Panc1 (cell line): ENCODE data around the gene ME1.

Experiments
- POLR2AphosphoS5 ChIP-seq: IDR thresholded peaks from 2 replicates; pipeline ENCODE4 v1.6.1; 2012; ENCODE audit warnings: mild to moderate bottlenecking, low read depth, low read length, moderate library complexity
- TF ChIP-seq, protein P1 (sequence below): fragments of 450-650 bp; IDR thresholded peaks from 2 replicates; pipeline ENCODE4 v1.5.1; 2017; ENCODE audit warnings: mild to moderate bottlenecking

DNA sequence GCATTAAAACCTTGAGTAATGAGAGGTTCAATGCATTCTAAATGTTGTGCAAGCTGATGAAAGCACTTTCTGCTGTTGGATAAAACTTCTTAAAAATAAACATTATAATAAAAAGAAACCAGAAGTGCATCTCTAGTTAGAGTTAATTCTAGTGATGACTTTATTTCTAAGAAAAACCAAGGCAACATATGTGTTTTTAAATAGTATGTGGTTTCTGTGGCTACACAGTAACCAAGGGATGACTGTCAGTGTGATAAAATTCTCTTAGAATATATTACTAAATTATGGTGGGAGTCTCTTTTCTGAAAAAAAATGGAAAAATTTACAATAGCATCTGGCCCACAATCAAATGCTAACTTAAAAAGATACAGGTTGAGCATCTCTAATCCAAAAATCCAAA lies 117.0 kb downstream of the ME1 start:
- TF ChIP-seq, protein P1, sequence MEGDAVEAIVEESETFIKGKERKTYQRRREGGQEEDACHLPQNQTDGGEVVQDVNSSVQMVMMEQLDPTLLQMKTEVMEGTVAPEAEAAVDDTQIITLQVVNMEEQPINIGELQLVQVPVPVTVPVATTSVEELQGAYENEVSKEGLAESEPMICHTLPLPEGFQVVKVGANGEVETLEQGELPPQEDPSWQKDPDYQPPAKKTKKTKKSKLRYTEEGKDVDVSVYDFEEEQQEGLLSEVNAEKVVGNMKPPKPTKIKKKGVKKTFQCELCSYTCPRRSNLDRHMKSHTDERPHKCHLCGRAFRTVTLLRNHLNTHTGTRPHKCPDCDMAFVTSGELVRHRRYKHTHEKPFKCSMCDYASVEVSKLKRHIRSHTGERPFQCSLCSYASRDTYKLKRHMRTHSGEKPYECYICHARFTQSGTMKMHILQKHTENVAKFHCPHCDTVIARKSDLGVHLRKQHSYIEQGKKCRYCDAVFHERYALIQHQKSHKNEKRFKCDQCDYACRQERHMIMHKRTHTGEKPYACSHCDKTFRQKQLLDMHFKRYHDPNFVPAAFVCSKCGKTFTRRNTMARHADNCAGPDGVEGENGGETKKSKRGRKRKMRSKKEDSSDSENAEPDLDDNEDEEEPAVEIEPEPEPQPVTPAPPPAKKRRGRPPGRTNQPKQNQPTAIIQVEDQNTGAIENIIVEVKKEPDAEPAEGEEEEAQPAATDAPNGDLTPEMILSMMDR = no peak
- TF ChIP-seq POLR2AphosphoS5 = no peak
